GM12878 (cell line): ENCODE results near the gene NEUROG2. TPM values are rescaled to one million over a fixed set of nuclear protein-coding genes. Genes with fewer than 3 reads are reported as not detected.

Experiments
- polyA plus RNA-seq, 11 experiments: library from polyadenylated mRNA; depleted of rRNA in 4 of 11; unstranded in 6 of 11; stranded (reverse) in 5 of 11; fragments of >200 nt; fragmentation: Nextera tagmentation in 4 of 11; fragmentation: Illumina TruSeq in 1 of 11; extraction: Ambion mirVana in 4 of 11; extraction: Trizol in 1 of 11; gene quantifications; 1 replicate in 1 of 11; 2 replicates in 10 of 11; pipeline versions ENCODE4 v1.2.1 to v1.2.3, GENCODE V29; 2011 to 2016; ENCODE audit warnings: inconsistent platforms in 2 of 11, missing spikeins in 2 of 11, low read depth in 1 of 11
- total RNA-seq, 4 experiments: library from RNA; depleted of rRNA in 3 of 4; stranded (reverse); fragments of >200 nt in 3 of 4; fragmentation: Illumina TruSeq in 1 of 4; extraction: Trizol in 1 of 4; gene quantifications; 2 replicates each; pipeline versions ENCODE4 v1.2.1 to v1.2.3, GENCODE V29; 2013 to 2021
- TF ChIP-seq, protein P1 (sequence below): fragments of 450-650 bp; formaldehyde crosslinking; IDR thresholded peaks from 2 replicates; pipeline ENCODE4 v1.4.0; 2022; ENCODE audit warnings: mild to moderate bottlenecking, moderate library complexity

The NEUROG2 gene
- total and polyA plus RNA-seq, 10 of the 15 experiments (the other 5 are each of a cell fraction or from before 2014, with no cell fraction given): 0.53 to 3.3 (median 1.1) TPM

- TF ChIP-seq, protein P1, sequence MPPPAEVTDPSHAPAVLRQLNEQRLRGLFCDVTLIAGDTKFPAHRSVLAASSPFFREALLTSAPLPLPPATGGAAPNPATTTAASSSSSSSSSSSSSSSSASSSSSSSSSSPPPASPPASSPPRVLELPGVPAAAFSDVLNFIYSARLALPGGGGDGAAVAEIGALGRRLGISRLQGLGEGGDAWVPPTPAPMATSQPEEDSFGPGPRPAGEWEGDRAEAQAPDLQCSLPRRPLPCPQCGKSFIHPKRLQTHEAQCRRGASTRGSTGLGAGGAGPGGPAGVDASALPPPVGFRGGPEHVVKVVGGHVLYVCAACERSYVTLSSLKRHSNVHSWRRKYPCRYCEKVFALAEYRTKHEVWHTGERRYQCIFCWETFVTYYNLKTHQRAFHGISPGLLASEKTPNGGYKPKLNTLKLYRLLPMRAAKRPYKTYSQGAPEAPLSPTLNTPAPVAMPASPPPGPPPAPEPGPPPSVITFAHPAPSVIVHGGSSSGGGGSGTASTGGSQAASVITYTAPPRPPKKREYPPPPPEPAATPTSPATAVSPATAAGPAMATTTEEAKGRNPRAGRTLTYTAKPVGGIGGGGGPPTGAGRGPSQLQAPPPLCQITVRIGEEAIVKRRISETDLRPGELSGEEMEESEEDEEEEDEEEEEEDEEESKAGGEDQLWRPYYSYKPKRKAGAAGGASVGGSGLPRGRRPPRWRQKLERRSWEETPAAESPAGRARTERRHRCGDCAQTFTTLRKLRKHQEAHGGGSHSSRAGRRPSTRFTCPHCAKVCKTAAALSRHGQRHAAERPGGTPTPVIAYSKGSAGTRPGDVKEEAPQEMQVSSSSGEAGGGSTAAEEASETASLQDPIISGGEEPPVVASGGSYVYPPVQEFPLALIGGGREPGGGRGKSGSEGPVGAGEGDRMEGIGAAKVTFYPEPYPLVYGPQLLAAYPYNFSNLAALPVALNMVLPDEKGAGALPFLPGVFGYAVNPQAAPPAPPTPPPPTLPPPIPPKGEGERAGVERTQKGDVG (CRISPR knock-in tag): no peak
Observed at GRCh38 chr4:112472318-112472717, 43.7 kb downstream of the NEUROG2 start (continued).

Other genes with a start within 250 kb of the NEUROG2 start
- gene TIFA, start 230.3 kb downstream of the NEUROG2 start, total RNA-seq (2014; rRNA removed): 57.0 and 84.4 TPM in 2 replicates
- gene TIFA, start 230.3 kb downstream of the NEUROG2 start, total RNA-seq (2014; rRNA removed; fragmentation: Illumina TruSeq; extraction: Trizol): 69.7 and 74.5 TPM in 2 replicates
- 96.3 and 100 TPM in 2 replicates for gene TIFA, start 230.3 kb downstream of the NEUROG2 start, total RNA-seq (2021)
- gene TIFA, start 230.3 kb downstream of the NEUROG2 start, polyA plus RNA-seq (2011; rRNA removed): 135 and 218 TPM in 2 replicates
- gene TIFA, start 230.3 kb downstream of the NEUROG2 start, polyA plus RNA-seq (2014; fragmentation: Illumina TruSeq; extraction: Trizol): 80.8 and 105 TPM in 2 replicates
- 10 to 100 TPM; 31.6 to 34.6 TPM for gene TIFA, start 230.3 kb downstream of the NEUROG2 start, polyA plus RNA-seq (2014; fragmentation: Nextera tagmentation; extraction: Ambion mirVana)
- 78.8 and 93.9 TPM in 2 replicates for gene TIFA, start 230.3 kb downstream of the NEUROG2 start, polyA plus RNA-seq (2014; rRNA removed)
- gene TIFA, start 230.3 kb downstream of the NEUROG2 start, polyA plus RNA-seq (2016; fragmentation: Nextera tagmentation; extraction: Ambion mirVana): 100 to 1,000 TPM; 116 to 125 TPM
- gene ALPK1, start 218.8 kb downstream of the NEUROG2 start, total RNA-seq (2014; rRNA removed): 26.5 and 32.2 TPM in 2 replicates
- gene ALPK1, start 218.8 kb downstream of the NEUROG2 start, total RNA-seq (2014; rRNA removed; fragmentation: Illumina TruSeq; extraction: Trizol): 32.3 and 37.2 TPM in 2 replicates
- 27.6 and 28.5 TPM in 2 replicates for gene ALPK1, start 218.8 kb downstream of the NEUROG2 start, total RNA-seq (2021)
- gene ALPK1, start 218.8 kb downstream of the NEUROG2 start, polyA plus RNA-seq (2011; rRNA removed): 31.6 and 42.7 TPM in 2 replicates
- gene ALPK1, start 218.8 kb downstream of the NEUROG2 start, polyA plus RNA-seq (2014; fragmentation: Illumina TruSeq; extraction: Trizol): 23.1 and 27.0 TPM in 2 replicates
- gene ALPK1, start 218.8 kb downstream of the NEUROG2 start, polyA plus RNA-seq (2014; fragmentation: Nextera tagmentation; extraction: Ambion mirVana): 1 to 10 TPM; 8.5 to 9.7 TPM
- gene ALPK1, start 218.8 kb downstream of the NEUROG2 start, polyA plus RNA-seq (2014; rRNA removed): 21.5 and 21.9 TPM in 2 replicates
- gene ALPK1, start 218.8 kb downstream of the NEUROG2 start, polyA plus RNA-seq (2016; fragmentation: Nextera tagmentation; extraction: Ambion mirVana): 10 to 100 TPM; 21.2 to 22.2 TPM
- gene ZGRF1, start 120.7 kb upstream of the NEUROG2 start, total RNA-seq (2014; rRNA removed): 18.3 and 27.2 TPM in 2 replicates
- 32.1 and 34.0 TPM in 2 replicates for gene ZGRF1, start 120.7 kb upstream of the NEUROG2 start, total RNA-seq (2014; rRNA removed; fragmentation: Illumina TruSeq; extraction: Trizol)
- 16.6 and 20.7 TPM in 2 replicates for gene ZGRF1, start 120.7 kb upstream of the NEUROG2 start, total RNA-seq (2021)
- gene ZGRF1, start 120.7 kb upstream of the NEUROG2 start, polyA plus RNA-seq (2011; rRNA removed): 28.8 and 51.4 TPM in 2 replicates
- 23.2 and 36.5 TPM in 2 replicates for gene ZGRF1, start 120.7 kb upstream of the NEUROG2 start, polyA plus RNA-seq (2014; fragmentation: Illumina TruSeq; extraction: Trizol)
- gene ZGRF1, start 120.7 kb upstream of the NEUROG2 start, polyA plus RNA-seq (2014; fragmentation: Nextera tagmentation; extraction: Ambion mirVana): 1 to 10 TPM; 8.5 to 9.0 TPM
- 16.8 and 20.5 TPM in 2 replicates for gene ZGRF1, start 120.7 kb upstream of the NEUROG2 start, polyA plus RNA-seq (2014; rRNA removed)
- 10 to 100 TPM; 16.6 to 19.7 TPM for gene ZGRF1, start 120.7 kb upstream of the NEUROG2 start, polyA plus RNA-seq (2016; fragmentation: Nextera tagmentation; extraction: Ambion mirVana)
- gene LARP7, start 121.0 kb upstream of the NEUROG2 start, total RNA-seq (2014; rRNA removed): 27.8 and 41.8 TPM in 2 replicates
- 85.5 and 88.1 TPM in 2 replicates for gene LARP7, start 121.0 kb upstream of the NEUROG2 start, total RNA-seq (2014; rRNA removed; fragmentation: Illumina TruSeq; extraction: Trizol)
- gene LARP7, start 121.0 kb upstream of the NEUROG2 start, total RNA-seq (2021): 36.6 and 41.7 TPM in 2 replicates
- 49.5 and 111 TPM in 2 replicates for gene LARP7, start 121.0 kb upstream of the NEUROG2 start, polyA plus RNA-seq (2011; rRNA removed)
- 84.9 and 111 TPM in 2 replicates for gene LARP7, start 121.0 kb upstream of the NEUROG2 start, polyA plus RNA-seq (2014; fragmentation: Illumina TruSeq; extraction: Trizol)
- 100 to 1,000 TPM in 1 of 2 experiments, 10 to 100 TPM in 1; 79.0 to 107 TPM for gene LARP7, start 121.0 kb upstream of the NEUROG2 start, polyA plus RNA-seq (2014; fragmentation: Nextera tagmentation; extraction: Ambion mirVana)
- gene LARP7, start 121.0 kb upstream of the NEUROG2 start, polyA plus RNA-seq (2014; rRNA removed): 32.2 and 44.4 TPM in 2 replicates
- gene LARP7, start 121.0 kb upstream of the NEUROG2 start, polyA plus RNA-seq (2016; fragmentation: Nextera tagmentation; extraction: Ambion mirVana): 10 to 100 TPM; 59.1 to 64.4 TPM